Bronchial epithelial cell (primary cell): ENCODE measurements around the gene CDCP1. TPM values are rescaled to one million over a fixed set of nuclear protein-coding genes. Genes with fewer than 3 reads are reported as not detected.

Experiments
- DNase-seq: peaks from one replicate; pipeline ENCODE4 v3.0.0-alpha.2; 2010; ENCODE audit warnings: low read depth
- FAIRE-seq: peaks from 2 replicates; lab custom pipeline; 2011; peaks lifted over from hg19 to GRCh38; lab: Jason Lieb, UNC
- H3K27me3 ChIP-seq: 2 replicates; pipeline ENCODE4 v1.5.1; 2011; ENCODE audit warnings: low read length; ENCODE audit not compliant: control insufficient read depth, insufficient read depth
- H3K36me3 ChIP-seq: 2 replicates; pipeline ENCODE4 v1.5.1; 2011; ENCODE audit warnings: low read length; ENCODE audit not compliant: control insufficient read depth, insufficient read depth
- H3K4me3 ChIP-seq: 2 replicates; pipeline ENCODE4 v1.5.1; 2011; ENCODE audit warnings: mild to moderate bottlenecking, low read depth, low read length, control low read depth
- CTCF ChIP-seq: IDR thresholded peaks from 2 replicates; pipeline ENCODE4 v1.5.1; 2011; ENCODE audit warnings: mild to moderate bottlenecking, moderate library complexity, low read length, control low read depth, inconsistent platforms; ENCODE audit not compliant: insufficient read depth, severe bottlenecking
- total RNA-seq: library from RNA; depleted of rRNA; stranded (reverse); fragments of >200 nt; gene quantifications from 2 replicates; pipeline ENCODE4 v1.2.1, GENCODE V29; 2014

CDCP1 gene
- total RNA-seq, 1 donor from 2014 or later: 41.3 TPM

GRCh38 chr3:45187694-45188141 lies 41.5 kb upstream of the CDCP1 start:
- no peak for FAIRE-seq
- no peak for TF ChIP-seq CTCF
- DNase-seq: peak; percentile 83
- Histone ChIP-seq H3K36me3 (no peaks in the 10 kb centered on the region), H3K27me3 (no peaks in the 10 kb centered on the region), H3K4me3 (no peak overlapping the region)

- H3K36me3 ChIP-seq: no peaks in the 10 kb centered on the region
- H3K27me3 ChIP-seq: no peaks in the 10 kb centered on the region
- no peak for TF ChIP-seq CTCF
- FAIRE-seq (no peak), DNase-seq (no peak)
- H3K4me3 ChIP-seq: no peak overlapping the region
Observed at GRCh38 chr3:45186871-45187270, 40.7 kb upstream of the CDCP1 start.

GRCh38 chr3:45185461-45185860 lies 39.3 kb upstream of the CDCP1 start:
- no peaks in the 10 kb centered on the region for H3K36me3 ChIP-seq
- H3K27me3 ChIP-seq: no peaks in the 10 kb centered on the region
- DNase-seq (no peak), FAIRE-seq (no peak)
- H3K4me3 ChIP-seq: no peak overlapping the region
- TF ChIP-seq CTCF: no peak

GRCh38 chr3:45185052-45185451 lies 38.9 kb upstream of the CDCP1 start:
- TF ChIP-seq CTCF: no peak
- Histone ChIP-seq H3K4me3 (no peak overlapping the region), H3K27me3 (no peaks in the 10 kb centered on the region), H3K36me3 (no peaks in the 10 kb centered on the region)
- FAIRE-seq: no peak
- DNase-seq: no peak

- TF ChIP-seq CTCF: no peak
- Histone ChIP-seq H3K27me3 (no peaks in the 10 kb centered on the region), H3K36me3 (no peaks in the 10 kb centered on the region), H3K4me3 (no peak overlapping the region)
- DNase-seq (no peak), FAIRE-seq (no peak)
Observed at GRCh38 chr3:45183872-45184262, 37.7 kb upstream of the CDCP1 start.
